Neuronal stem cell (in vitro differentiated cells): Measurements from ENCODE around the gene PACRG.

Experiments
- DNase-seq: peaks from one replicate; pipeline ENCODE4 v3.0.0-alpha.2; 2013; ENCODE audit warnings: low spot score
- H2AFZ ChIP-seq: one replicate; pipeline ENCODE4 v1.6.1; 2013; ENCODE audit warnings: mild to moderate bottlenecking, low read length, inconsistent platforms
- H2AK5ac ChIP-seq: 2 replicates; pipeline ENCODE4 v1.6.1; 2013; ENCODE audit warnings: low read depth, mild to moderate bottlenecking, inconsistent platforms, low read length, moderate library complexity, mixed read lengths
- H2BK120ac ChIP-seq: 2 replicates; pipeline ENCODE4 v1.6.1; 2013; ENCODE audit warnings: low read depth, mild to moderate bottlenecking, inconsistent platforms, low read length, moderate library complexity, mixed read lengths
- H2BK12ac ChIP-seq: one replicate; pipeline ENCODE4 v1.6.1; 2013; ENCODE audit warnings: low read length, inconsistent platforms
- H2BK15ac ChIP-seq: 2 replicates; pipeline ENCODE4 v1.6.1; 2013; ENCODE audit warnings: mild to moderate bottlenecking, low read length, inconsistent platforms, mixed read lengths
- H2BK5ac ChIP-seq: one replicate; pipeline ENCODE4 v1.6.1; 2013; ENCODE audit warnings: inconsistent platforms, mild to moderate bottlenecking, low read length, moderate library complexity
- H3K14ac ChIP-seq: one replicate; pipeline ENCODE4 v1.6.1; 2013; ENCODE audit warnings: low read length, inconsistent platforms
- H3K18ac ChIP-seq: 2 replicates; pipeline ENCODE4 v1.6.1; 2013; ENCODE audit warnings: low read length, inconsistent platforms
- H3K23ac ChIP-seq: 2 replicates; pipeline ENCODE4 v1.6.1; 2013; ENCODE audit warnings: low read depth, mild to moderate bottlenecking, mixed read lengths, low read length, inconsistent platforms; ENCODE audit not compliant: poor library complexity
- H3K27ac ChIP-seq: replicated peaks from 3 replicates; pipeline ENCODE4 v1.5.1; 2013; ENCODE audit warnings: low read length, inconsistent platforms
- H3K27me3 ChIP-seq, 3 experiments: 2 replicates each; pipeline ENCODE4 v1.6.1; 2013; ENCODE audit warnings: low read length in 3 of 3, mild to moderate bottlenecking in 2 of 3, inconsistent platforms in 1 of 3, low read depth in 1 of 3, mixed read lengths in 1 of 3, moderate library complexity in 1 of 3; ENCODE audit not compliant: control insufficient read depth in 3 of 3, insufficient read depth in 3 of 3
- H3K36me3 ChIP-seq, 2 donors: replicated peaks in 1 of 2; 2 replicates each; pipeline ENCODE4 v1.6.1; 2013; ENCODE audit warnings: low read length in 2 of 2; ENCODE audit not compliant: control insufficient read depth in 2 of 2, insufficient read depth in 2 of 2
- H3K4ac ChIP-seq: 2 replicates; pipeline ENCODE4 v1.6.1; 2013; ENCODE audit warnings: inconsistent platforms, mild to moderate bottlenecking, low read length, moderate library complexity
- H3K4me1 ChIP-seq, 2 donors: 1 replicate in 1 of 2; 2 replicates in 1 of 2; pipeline ENCODE4 v1.6.1; 2013; ENCODE audit warnings: low read length in 2 of 2, low read depth in 1 of 2; ENCODE audit not compliant: control insufficient read depth in 2 of 2, insufficient read depth in 1 of 2
- H3K4me2 ChIP-seq: one replicate; pipeline ENCODE4 v1.6.1; 2013; ENCODE audit warnings: mild to moderate bottlenecking, low read length, inconsistent platforms; ENCODE audit not compliant: insufficient read depth, poor library complexity, severe bottlenecking
- H3K4me3 ChIP-seq, 2 donors: 2 replicates each; pipeline ENCODE4 v1.5.1; 2013; ENCODE audit warnings: low read length in 2 of 2, mild to moderate bottlenecking in 2 of 2, inconsistent platforms in 1 of 2, moderate library complexity in 1 of 2
- H3K79me1 ChIP-seq: one replicate; pipeline ENCODE4 v1.6.1; 2013; ENCODE audit warnings: low read depth, mild to moderate bottlenecking, inconsistent platforms, low read length, moderate library complexity
- H3K9ac ChIP-seq: one replicate; pipeline ENCODE4 v1.6.1; 2013; ENCODE audit warnings: mild to moderate bottlenecking, low read depth, low read length, inconsistent platforms; ENCODE audit not compliant: poor library complexity
- H3K9me3 ChIP-seq, 2 donors: replicated peaks in 1 of 2; 2 replicates each; pipeline versions ENCODE3 to v1.6.1; 2013; ENCODE audit warnings: low read length in 2 of 2, mild to moderate bottlenecking in 2 of 2, inconsistent platforms in 1 of 2, low read depth in 1 of 2, mixed read lengths in 1 of 2, moderate library complexity in 1 of 2; ENCODE audit not compliant: control insufficient read depth in 2 of 2, insufficient read depth in 1 of 2
- H4K8ac ChIP-seq: one replicate; pipeline ENCODE4 v1.6.1; 2013; ENCODE audit warnings: low read depth, mild to moderate bottlenecking, inconsistent platforms, low read length, moderate library complexity
- H4K91ac ChIP-seq: one replicate; pipeline ENCODE4 v1.6.1; 2013; ENCODE audit warnings: low read length, low read depth, mild to moderate bottlenecking, inconsistent platforms; ENCODE audit not compliant: poor library complexity
- WGBS, 2 donors: extraction: QIAGEN DNeasy Blood & Tissue Kit; methylation state at CpG; one replicate each; pipeline ENCODE4 v1.1.7; 2013; ENCODE audit warnings: missing lambda C conversion rate in 2 of 2, mixed read lengths in 1 of 2; ENCODE audit not compliant: insufficient read length in 2 of 2, insufficient replicate concordance in 1 of 2; ENCODE audit errors: extremely low coverage in 2 of 2; 5-methylcytosine and 5-hydroxymethylcytosine counted together

Gene PACRG

GRCh38 chr6:162833776-162834175, 106.0 kb downstream of the PACRG start:
- Histone ChIP-seq H3K27me3 (no peaks in the 10 kb centered on the region), H2BK120ac (no peak overlapping the region), H3K27ac (no peak overlapping the region), H3K4me2 (no peak overlapping the region), H4K91ac (no peak overlapping the region), H2BK15ac (no peak overlapping the region), H2AFZ (no peak overlapping the region), H2AK5ac (no peak overlapping the region), H3K36me3 (no peaks in the 10 kb centered on the region), H4K8ac (no peak overlapping the region), H3K79me1 (no peaks in the 10 kb centered on the region), H3K4me3 (no peak overlapping the region), H3K18ac (no peak overlapping the region), H3K4me1 (no peaks in the 10 kb centered on the region), H3K14ac (no peak overlapping the region), H3K9me3 (peaks cover 0 to 7% of the 10 kb centered on the region in 2 donors), H2BK12ac (no peak overlapping the region), H2BK5ac (no peak overlapping the region), H3K9ac (no peak overlapping the region), H3K23ac (no peak overlapping the region), H3K4ac (no peak overlapping the region)
- no peak for DNase-seq
- no CpG with 5 or more reads among the region's 4 CpGs for WGBS, 2 donors

- DNase-seq, result no peak
- Histone ChIP-seq H2AK5ac (no peak overlapping the region), H2BK120ac (no peak overlapping the region), H3K4ac (no peak overlapping the region), H3K14ac (no peak overlapping the region), H2AFZ (no peak overlapping the region), H3K4me2 (no peak overlapping the region), H4K91ac (no peak overlapping the region), H3K36me3 (no peaks in the 10 kb centered on the region), H3K9ac (no peak overlapping the region), H2BK5ac (no peak overlapping the region), H3K79me1 (peaks cover 3% of the 10 kb centered on the region), H2BK15ac (no peak overlapping the region), H3K27me3 (no peaks in the 10 kb centered on the region), H3K4me1 (peaks cover 0 to 5% of the 10 kb centered on the region in 2 donors), H2BK12ac (no peak overlapping the region), H3K23ac (no peak overlapping the region), H3K27ac (no peak overlapping the region), H3K4me3 (peak overlapping the region in 1 of 2 donors; percentile 23), H4K8ac (no peak overlapping the region), H3K18ac (no peak overlapping the region), H3K9me3 (no peaks in the 10 kb centered on the region)
- no CpG with 5 or more reads among the region's 9 CpGs for WGBS, 2 donors
Measured at GRCh38 chr6:162845972-162846371, 118.2 kb downstream of the PACRG start.

GRCh38 chr6:162846723-162847122, 118.9 kb downstream of the PACRG start:
- Histone ChIP-seq H2AK5ac (no peak overlapping the region), H3K36me3 (no peaks in the 10 kb centered on the region), H3K23ac (peak overlapping the region; percentile 39), H4K8ac (peak overlapping the region; percentile 82), H3K9me3 (no peaks in the 10 kb centered on the region), H3K18ac (peak overlapping the region; percentile 83), H2BK12ac (peak overlapping the region; percentile 98), H2AFZ (no peak overlapping the region), H3K4me2 (no peak overlapping the region), H3K14ac (peak overlapping the region; percentile 84), H3K4me3 (peak overlapping the region in 1 of 2 donors; percentile 32), H4K91ac (peak overlapping the region; percentile 82), H2BK5ac (no peak overlapping the region), H3K4ac (no peak overlapping the region), H3K27me3 (no peaks in the 10 kb centered on the region), H3K4me1 (peaks cover 0 to 6% of the 10 kb centered on the region in 2 donors), H3K27ac (no peak overlapping the region), H2BK15ac (peak overlapping the region; percentile 91), H3K9ac (peak overlapping the region; percentile 50), H3K79me1 (peaks cover 3% of the 10 kb centered on the region), H2BK120ac (no peak overlapping the region)
- no peak for DNase-seq
- WGBS, 2 donors, result no CpG with 5 or more reads among the region's 6 CpGs

DNA sequence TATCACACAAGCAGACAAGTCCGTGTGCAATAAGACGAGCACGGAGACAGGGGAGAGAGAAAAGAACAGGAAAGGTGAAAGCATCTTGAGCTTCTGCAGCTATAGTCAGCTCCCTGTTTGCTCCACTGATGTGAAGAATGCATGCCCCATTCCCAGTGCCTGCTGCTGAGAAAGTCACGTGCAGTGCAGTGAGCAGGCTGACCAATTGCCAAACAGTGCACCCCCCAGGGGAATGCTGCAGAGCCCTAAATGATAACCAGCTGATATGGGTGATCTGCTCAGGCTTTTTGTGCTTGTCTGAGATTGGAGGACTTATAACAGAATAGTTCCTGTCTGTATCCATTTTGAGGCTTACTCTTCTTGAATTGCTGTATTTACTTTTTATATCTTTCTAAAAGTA, 121.5 kb downstream of the PACRG start:
- Histone ChIP-seq H4K8ac (no peak overlapping the region), H2BK120ac (no peak overlapping the region), H3K9me3 (no peaks in the 10 kb centered on the region), H3K4me2 (no peak overlapping the region), H2BK15ac (no peak overlapping the region), H4K91ac (no peak overlapping the region), H2BK5ac (no peak overlapping the region), H3K23ac (no peak overlapping the region), H3K18ac (no peak overlapping the region), H2AFZ (peak overlapping the region; percentile 25), H3K4me1 (peaks cover 9 to 18% of the 10 kb centered on the region in 2 donors), H3K4ac (no peak overlapping the region), H3K27me3 (no peaks in the 10 kb centered on the region), H3K4me3 (no peak overlapping the region), H3K27ac (no peak overlapping the region), H3K9ac (no peak overlapping the region), H2AK5ac (no peak overlapping the region), H3K36me3 (no peaks in the 10 kb centered on the region), H3K79me1 (peaks cover 3% of the 10 kb centered on the region), H3K14ac (no peak overlapping the region), H2BK12ac (no peak overlapping the region)
- DNase-seq, result no peak
- no CpG with 5 or more reads among the region's 4 CpGs for WGBS, 2 donors
